Non-pigmented ciliary epithelial cell (primary cell): Measurements from ENCODE around the gene IFT122.

Source experiments
- DNase-seq: peaks from one replicate; pipeline ENCODE4 v3.0.0-alpha.2; 2010; ENCODE audit warnings: low read depth

The IFT122 gene

DNA sequence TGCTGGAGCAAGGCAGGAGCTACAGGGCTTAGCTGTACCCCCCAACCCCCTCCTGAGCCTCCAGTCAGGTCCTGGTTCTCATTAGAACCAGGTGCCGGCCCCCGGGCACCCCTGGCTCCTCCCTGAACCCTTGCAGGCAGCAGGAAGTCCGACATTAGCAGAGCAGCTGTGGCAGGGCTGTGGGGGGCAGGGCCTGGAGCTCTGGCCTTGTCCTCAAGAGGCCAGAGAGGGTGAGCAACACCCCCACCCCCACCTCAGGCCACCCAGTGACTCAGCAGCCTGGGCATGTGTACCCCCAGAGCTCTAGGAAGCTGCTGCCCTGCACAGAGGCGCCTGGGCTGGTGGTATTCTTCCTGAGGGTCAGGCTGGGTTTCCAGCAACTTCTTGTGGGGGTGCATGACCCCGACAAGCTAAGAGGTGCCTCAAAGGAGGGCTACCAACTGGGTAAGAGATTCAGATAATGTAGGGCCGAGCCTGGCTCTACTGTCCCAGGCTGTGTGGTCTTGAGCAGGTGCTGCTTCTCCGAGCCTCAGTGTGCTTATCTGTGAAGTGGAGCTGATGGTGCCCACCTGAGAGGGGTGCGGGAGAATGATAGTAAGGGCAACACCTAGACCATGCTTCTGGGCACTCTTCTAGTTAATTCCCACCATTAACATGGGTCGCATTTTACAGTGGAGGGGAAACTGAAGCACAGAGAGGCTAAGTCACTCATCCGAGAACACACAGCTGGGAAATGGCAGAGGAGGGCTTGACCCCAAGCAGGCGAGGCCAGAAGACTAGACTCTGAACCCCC is 118.9 kb downstream of the IFT122 start:
- peak; percentile 15 for DNase-seq

DNA sequence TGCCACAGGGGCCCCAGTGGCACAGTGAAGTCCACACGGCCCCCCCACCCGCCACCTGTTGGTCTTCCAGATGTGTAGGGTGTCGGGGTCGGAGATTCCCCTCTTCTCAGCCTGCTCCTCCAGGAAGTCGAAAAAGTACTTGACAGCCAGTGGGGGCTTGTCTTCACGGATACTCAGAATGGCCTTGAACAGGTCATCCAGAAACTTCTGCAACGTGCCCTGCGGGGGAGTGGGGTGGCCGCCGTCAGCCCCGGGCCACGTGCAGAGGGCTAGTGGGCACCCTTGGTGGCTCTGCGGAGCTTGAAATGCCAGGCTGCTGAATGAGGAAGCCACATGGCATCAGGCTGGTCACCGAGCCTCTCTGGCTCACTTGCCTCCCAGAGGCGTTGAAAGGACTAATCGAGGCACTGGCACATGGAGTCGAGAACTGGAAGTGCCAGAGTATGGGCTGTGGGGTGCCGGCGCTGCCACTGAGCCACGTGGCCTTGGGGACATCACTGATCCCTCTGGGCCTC is 119.6 kb downstream of the IFT122 start:
- no peak for DNase-seq

DNA sequence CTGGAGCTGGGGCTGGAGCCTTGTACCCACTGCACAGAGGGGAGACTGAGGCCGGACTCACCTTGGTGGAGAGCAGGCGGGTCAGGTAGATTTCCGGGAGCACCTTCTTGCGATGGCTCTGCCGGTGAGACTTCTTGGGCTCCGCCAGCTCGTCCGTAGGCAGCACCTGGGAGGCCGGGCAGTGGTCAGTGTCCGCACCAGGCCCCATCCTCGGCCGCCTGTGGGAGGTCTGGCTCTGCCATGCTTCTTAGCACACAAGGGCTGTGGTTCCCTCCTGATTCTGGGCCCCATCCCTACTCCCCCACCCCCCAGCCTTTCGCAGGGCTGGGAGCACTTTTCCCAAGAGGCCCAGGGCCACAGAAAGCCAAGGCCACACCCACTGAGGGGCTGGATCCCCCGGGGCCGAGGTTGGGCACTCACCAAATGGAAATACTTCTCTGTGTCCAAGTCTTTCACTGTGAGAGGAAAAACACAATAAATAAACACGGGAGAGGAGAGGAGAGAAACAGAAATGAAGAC is 120.3 kb downstream of the IFT122 start:
- DNase-seq: no peak

DNA sequence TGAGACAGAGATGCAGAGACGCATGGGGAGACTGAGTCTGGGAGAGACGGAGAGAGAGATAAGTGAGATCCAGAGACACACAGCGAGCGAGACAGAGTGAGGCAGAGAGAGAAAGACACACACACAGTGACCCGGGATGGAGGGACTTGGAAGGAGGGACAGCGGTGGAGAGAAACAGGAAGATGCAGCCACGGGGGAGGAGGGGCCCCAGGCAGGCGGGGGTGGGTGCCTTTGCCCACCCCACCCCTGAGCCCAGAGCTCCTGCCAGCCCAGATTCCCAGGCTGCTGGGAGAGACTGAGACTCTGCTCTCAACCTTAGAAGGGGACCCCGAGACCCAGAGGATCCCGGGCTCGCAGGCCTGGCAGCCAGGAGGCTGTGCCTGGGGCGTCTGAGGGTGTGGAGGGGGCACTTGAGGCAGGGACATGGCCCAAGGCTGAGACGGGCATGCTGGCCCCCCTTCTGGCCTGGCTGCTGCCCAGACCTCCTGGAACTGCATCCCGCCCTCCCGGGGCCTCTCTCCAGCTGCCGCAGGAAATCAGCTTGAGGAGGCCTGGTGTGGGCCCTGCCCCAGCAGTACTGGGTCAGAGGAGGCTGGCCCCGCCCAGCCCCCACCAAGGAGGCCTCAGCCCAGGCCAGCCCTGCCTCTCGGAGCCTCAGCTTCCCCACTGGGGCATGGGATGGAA is 121.0 kb downstream of the IFT122 start:
- peak; percentile 10 for DNase-seq

DNA sequence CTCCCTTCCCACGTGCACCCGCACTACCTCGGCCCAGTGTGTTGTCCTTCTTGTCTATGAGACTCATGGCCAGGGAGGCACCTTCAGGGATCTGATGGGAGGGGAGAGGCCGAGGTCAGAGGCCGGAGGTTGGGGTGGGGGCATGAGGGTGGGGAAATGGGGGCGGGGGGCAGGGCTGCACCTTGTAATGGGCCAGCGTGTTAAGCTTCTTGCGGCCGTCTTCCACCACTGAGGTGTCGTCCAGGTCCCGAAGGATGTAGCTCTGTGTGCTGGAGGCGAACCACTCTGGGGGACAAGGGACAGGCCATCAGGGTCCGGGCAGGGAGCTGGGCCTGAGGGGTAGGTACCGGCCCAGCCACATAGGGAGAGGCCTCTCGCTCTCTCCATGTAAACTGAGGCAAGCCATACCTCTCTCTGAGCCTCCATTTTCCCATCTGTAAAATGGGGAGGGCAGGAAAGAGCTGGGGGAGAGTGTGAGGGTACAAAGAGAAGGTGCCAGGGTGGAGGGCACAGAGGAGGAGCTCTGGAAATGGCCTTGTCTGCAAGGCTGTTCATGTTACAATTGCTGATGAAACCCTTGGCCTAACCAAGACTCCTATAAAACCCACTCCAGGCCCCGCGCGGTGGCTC is 121.7 kb downstream of the IFT122 start:
- no peak for DNase-seq

DNA sequence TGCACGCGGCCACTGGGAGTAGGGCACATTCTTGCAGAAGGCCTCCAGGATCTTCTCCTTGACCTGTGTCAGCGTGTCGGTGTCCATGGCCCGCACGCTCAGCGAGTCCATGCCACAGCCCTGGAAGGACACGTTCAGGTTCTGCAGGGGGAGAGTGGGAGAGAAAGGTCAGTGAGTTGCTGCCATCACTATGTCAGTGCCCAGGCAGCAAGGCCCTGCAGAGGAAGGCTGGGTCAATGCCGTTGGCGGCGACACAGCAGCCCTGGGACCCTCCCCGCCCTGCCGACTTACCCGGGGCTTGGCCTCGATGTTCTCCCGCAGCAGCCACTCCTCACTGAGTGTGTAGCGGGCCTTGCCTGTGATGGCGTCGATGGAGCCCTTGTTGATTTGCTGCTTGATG is 122.8 kb downstream of the IFT122 start:
- DNase-seq: no peak

DNA sequence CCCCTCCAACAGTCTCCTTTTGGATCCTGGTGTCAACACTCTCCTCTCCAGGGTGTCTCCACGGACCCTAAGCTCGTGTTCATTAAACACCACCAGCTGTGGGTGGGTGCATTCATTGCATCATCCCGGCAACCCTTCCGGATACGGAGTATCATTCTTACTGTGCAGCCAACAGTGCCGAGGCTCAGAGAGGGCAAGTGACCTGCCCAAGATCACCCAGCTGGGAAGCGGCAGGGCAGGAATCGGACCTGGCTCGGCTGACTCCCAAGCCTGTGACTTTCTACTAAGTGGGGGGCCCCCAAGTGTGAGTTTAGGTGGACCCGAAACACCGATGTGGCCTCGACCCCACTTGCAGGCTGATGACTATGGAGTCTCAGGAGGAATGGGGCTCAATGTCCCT is 123.3 kb downstream of the IFT122 start:
- DNase-seq: no peak

DNA sequence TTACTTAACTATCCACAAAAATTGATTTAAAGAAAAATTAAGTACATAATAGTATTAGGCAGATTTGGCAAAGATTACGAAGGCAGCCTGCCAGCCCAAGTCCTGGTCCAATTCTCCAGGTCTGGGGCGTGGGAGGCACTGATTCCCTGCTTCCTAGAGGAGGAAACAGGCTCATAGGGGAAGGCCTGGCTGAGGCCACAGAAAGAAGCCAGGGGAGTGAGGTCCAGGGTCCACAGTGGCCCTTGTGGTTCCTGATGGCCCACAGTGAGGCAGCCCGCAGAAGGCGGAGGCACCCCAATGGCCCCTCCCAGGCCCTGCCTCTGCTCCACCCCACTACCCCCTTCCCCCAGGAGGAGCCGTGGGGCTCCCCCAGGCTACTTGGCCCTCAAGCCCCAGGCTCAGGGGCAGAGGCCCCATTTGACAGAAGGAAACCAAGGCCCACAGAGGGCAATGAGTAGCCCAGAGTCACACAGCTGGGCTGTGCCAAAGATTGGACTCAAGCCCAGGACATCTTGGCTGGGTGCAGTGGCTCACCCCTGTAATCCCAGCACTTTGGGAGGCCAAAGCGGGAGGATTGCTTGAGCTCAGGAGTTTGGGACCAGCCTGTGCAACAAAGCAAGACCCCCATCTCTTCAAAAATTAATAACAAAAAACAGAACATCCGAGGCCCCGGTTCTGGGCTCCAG is 124.0 kb downstream of the IFT122 start:
- DNase-seq: no peak

DNA sequence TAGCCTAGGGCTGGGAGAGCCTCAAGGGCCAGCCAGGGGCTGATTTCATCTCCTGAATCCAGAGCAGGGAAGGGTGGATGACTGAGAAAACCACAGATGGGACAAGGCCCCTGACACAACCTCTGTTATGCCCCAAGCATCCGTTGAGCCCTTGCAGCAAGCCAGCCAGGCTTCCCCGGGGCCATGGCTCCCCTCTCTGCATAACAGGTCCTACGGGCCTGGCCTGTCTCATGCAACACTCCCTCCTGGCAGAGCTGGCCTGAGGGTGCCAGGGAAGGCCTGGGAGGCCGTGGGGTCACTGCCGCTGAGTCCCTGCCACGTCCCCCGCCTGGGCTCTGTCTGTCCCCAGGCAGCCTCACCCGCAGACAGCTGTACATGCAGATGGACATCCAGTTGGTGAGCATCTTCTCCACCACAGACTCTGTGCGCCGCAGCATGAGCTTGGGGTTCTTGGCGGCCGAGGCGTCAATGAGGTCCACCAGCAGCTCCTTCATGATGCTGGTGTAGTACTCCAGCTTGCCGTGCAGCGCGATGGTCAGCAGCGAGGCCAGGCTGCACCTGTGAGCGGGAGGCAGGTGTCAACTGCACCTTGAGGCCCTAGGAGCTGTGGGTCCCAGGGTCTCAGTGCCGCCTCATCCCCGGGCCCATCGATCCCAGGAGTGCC is 125.1 kb downstream of the IFT122 start:
- no peak for DNase-seq

DNA sequence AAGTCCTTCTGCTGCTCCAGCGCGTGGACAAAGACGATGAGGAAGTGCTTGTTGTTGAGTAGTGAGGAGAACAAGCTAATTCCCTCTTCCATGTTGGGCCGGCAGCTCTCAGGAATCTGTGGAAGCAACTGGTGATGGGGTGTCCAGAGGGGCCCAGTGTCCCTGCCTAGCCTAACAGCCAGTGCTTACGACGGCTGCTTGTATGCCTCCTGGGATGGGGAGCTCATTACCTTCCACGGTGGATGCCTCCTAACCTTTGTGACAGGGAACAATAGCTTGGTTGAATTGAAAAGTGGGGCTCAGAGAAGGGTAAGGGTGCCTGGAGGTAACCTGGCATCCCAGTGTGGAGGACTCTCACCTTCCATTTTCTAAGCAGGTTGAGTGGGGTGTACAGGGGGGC is 125.9 kb downstream of the IFT122 start:
- DNase-seq: no peak

DNA sequence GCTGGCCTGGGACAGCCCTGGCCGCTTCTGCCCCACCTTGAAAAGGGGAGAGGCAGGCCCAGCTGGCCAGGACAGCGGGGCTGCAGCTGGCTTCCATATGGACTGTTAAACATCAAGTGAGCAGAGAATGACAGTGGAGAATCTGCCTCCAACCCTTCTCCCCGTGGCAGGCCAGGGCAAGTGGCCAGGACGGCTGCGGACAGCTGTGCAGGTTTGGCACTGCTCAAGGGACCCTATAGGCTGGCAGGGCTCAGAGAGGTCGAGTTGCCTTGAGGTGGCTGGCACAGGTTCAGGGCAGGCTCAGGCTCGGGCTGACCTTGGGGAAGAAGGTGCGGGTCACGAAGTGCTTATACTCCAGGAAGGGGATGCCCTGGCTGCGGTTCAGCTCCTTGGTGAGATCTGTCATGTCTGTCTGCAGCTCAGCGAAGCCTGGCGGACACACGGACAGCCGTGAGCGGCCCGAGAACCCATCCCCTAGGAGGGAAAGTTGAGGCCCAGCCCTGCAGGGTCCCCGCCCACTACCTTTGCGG is 127.2 kb downstream of the IFT122 start:
- DNase-seq: no peak

DNA sequence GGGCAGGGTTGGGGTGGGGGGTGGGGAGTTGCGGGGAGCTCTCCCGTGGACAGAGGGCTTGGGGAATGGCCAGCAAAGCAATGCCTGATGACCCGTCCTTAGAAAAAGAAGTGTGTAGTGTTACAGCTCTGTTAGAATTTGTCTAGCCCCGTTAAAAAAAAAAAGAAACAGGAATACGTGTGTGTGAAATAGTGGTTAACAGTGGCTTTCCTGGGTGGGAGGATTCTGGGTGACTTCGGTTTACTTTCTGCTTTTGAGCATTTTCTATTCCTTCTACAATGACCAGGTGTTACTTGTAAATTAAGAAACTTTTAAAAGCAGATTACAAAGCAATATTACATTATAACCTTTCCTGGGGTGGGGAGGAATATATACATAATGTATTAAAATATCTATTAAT is 127.9 kb downstream of the IFT122 start:
- DNase-seq: no peak

DNA sequence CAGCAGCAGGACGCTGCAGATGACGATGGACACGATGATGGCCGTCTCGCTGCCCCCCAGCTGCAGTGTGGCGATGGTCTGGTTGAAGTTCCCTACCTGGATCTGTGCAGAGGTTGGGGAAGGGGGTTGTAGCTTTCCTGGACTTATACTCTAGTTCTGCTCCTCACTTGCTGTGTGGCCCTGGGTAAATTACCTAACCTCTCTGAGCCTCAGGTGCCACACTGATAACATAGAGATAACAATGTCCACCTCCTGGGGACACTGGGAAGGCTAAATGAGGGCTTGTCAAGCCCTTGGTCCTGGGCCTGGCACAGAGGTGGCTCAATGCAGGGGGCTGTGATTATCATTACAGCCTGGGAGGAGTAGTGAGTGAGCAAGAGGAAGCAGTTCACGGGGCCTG is 129.8 kb downstream of the IFT122 start:
- no peak for DNase-seq
